Lower leg skin (tissue), 3 donors: ENCODE data around the gene ANKRD36C.
"Not testable (repeated sequence)": the region's sequence is repeated elsewhere in the genome, so short reads cannot be mapped to it uniquely, and the experiment has no call there.

ENCODE experiments used
- CTCF ChIP-seq, 3 donors: fragments of 450-650 bp; IDR thresholded peaks; one replicate each; pipeline ENCODE4 v1.5.1; 2016; ENCODE audit warnings: antibody characterized with exemption in 3 of 3, mild to moderate bottlenecking in 3 of 3, moderate library complexity in 2 of 3
- POLR2A ChIP-seq, 2 donors: fragments of 450-650 bp; IDR thresholded peaks; one replicate each; pipeline ENCODE4 v1.6.1; 2016 to 2017; ENCODE audit warnings: antibody characterized with exemption in 2 of 2, mild to moderate bottlenecking in 1 of 2, moderate library complexity in 1 of 2

- TF ChIP-seq CTCF, POLR2A (IDR thresholded peaks at IDR 0.05): not testable (repeated sequence)
Observed at GRCh38 chr2:95789385-95789784, 202.2 kb downstream of the ANKRD36C start.
